HCT116 (cell line): Measurements from ENCODE around the gene IFRD2. TPM values are rescaled to one million over a fixed set of nuclear protein-coding genes. Genes with fewer than 3 reads are reported as not detected.

Experiments used
- ATAC-seq: fragments of 200-7000 bp; cut with Tn5 transposase; 2 replicates; pipeline ENCODE4 v1.9.1; 2020; ENCODE audit warnings: mild to moderate bottlenecking, moderate library complexity
- BruUV-seq: library from RNA; stranded (reverse); fragments of 400-500 nt; replicated peaks from 2 replicates; lab custom pipeline; 2021; lab: Mats Ljungman, UMichigan
- CTCF ChIA-PET: fragments of 300-600 bp; sonication (Branson Sonifier 250); formaldehyde crosslinking; loops from one replicate; lab custom pipeline; 2021; ENCODE audit warnings: antibody characterized with exemption; lab: Charles Lee
- POLR2A ChIA-PET: fragments of 300-600, 350-600 bp; sonication (Branson Sonifier 250); formaldehyde crosslinking; loops from one replicate; lab custom pipeline; 2021; ENCODE audit warnings: antibody characterized with exemption; lab: Charles Lee
- RAD21 ChIA-PET, 2 experiments: fragments of 300-600 bp; sonication (Branson Sonifier 250); formaldehyde crosslinking; loops; one replicate each; lab custom pipeline; 2023; ENCODE audit warnings: low total read pairs in 2 of 2; ENCODE audit not compliant: uncharacterized antibody in 2 of 2, unreplicated experiment in 2 of 2, low non-redundant PET in 1 of 2; lab: Charles Lee
- DNase-seq: peaks from one replicate; pipeline ENCODE4 v3.0.0-alpha.2; 2010; ENCODE audit warnings: low read depth, low spot score
- H2AFZ ChIP-seq: fragments of 200-600 bp; shearing (Covaris generic), sonication (generic); 2 replicates; pipeline ENCODE4 v1.6.1; 2017; ENCODE audit warnings: low read depth, mixed run types, mixed read lengths, antibody characterized with exemption, low read length; ENCODE audit not compliant: poor library complexity, severe bottlenecking
- H3K27ac ChIP-seq: 2 replicates; pipeline ENCODE4 v1.5.1; 2012; ENCODE audit warnings: low read depth, low read length
- H3K27me3 ChIP-seq: fragments of 200-600 bp; sonication (generic); 2 replicates; pipeline ENCODE4 v1.6.1; 2016; ENCODE audit warnings: mixed run types, low read length, mixed read lengths; ENCODE audit not compliant: insufficient read depth
- H3K36me3 ChIP-seq, 2 experiments: fragments of 200-500 bp in 1 of 2; fragments of 200-600 bp in 1 of 2; sonication (Bioruptor generic) in 1 of 2; sonication (generic) in 1 of 2; 2 replicates each; pipeline versions ENCODE4 v1.5.1 to v1.6.1; 2014 to 2016; ENCODE audit warnings: low read length in 2 of 2, inconsistent platforms in 1 of 2, mixed read lengths in 1 of 2, mixed run types in 1 of 2; ENCODE audit not compliant: insufficient read depth in 2 of 2, control insufficient read depth in 1 of 2
- H3K4me1 ChIP-seq, 2 experiments: fragments of 200-600 bp in 1 of 2; sonication (generic) in 1 of 2; 2 replicates each; pipeline versions ENCODE4 v1.5.1 to v1.6.1; 2012 to 2017; ENCODE audit warnings: low read length in 2 of 2, inconsistent platforms in 1 of 2, mild to moderate bottlenecking in 1 of 2, mixed read lengths in 1 of 2, mixed run types in 1 of 2, moderate library complexity in 1 of 2; ENCODE audit not compliant: insufficient read depth in 2 of 2, control insufficient read depth in 1 of 2
- H3K4me2 ChIP-seq: fragments of 200-600 bp; sonication (generic); 2 replicates; pipeline ENCODE4 v1.6.1; 2017; ENCODE audit warnings: mixed run types, low read length, mixed read lengths
- H3K4me3 ChIP-seq, 2 experiments: fragments of 200-600 bp in 1 of 2; sonication (generic) in 1 of 2; replicated peaks in 1 of 2; 2 replicates each; pipeline ENCODE4 v1.5.1; 2011 to 2016; ENCODE audit warnings: low read length in 2 of 2, control low read depth in 1 of 2, low read depth in 1 of 2, mild to moderate bottlenecking in 1 of 2, mixed read lengths in 1 of 2, mixed run types in 1 of 2
- H3K79me2 ChIP-seq: fragments of 200-600 bp; sonication (generic); 2 replicates; pipeline ENCODE4 v1.6.1; 2017; ENCODE audit warnings: mild to moderate bottlenecking, mixed run types, low read length, moderate library complexity, mixed read lengths; ENCODE audit not compliant: insufficient read depth
- H3K9ac ChIP-seq: fragments of 200-600 bp; sonication (generic); 2 replicates; pipeline ENCODE4 v1.6.1; 2016; ENCODE audit warnings: low read length, mixed read lengths
- H3K9me2 ChIP-seq: fragments of 200-600 bp; sonication (generic), shearing (Covaris generic); 2 replicates; pipeline ENCODE4 v1.6.1; 2017; ENCODE audit warnings: mixed run types, mild to moderate bottlenecking, moderate library complexity; ENCODE audit not compliant: insufficient read depth
- H3K9me3 ChIP-seq, 2 experiments: fragments of 200-500 bp in 1 of 2; fragments of 200-600 bp in 1 of 2; sonication (Bioruptor generic) in 1 of 2; sonication (generic) in 1 of 2; 2 replicates each; pipeline ENCODE4 v1.6.1; 2014 to 2017; ENCODE audit warnings: low read length in 2 of 2, mixed read lengths in 2 of 2, inconsistent platforms in 1 of 2, low read depth in 1 of 2, mild to moderate bottlenecking in 1 of 2, mixed run types in 1 of 2, moderate library complexity in 1 of 2; ENCODE audit not compliant: control insufficient read depth in 1 of 2, insufficient read depth in 1 of 2
- H4K20me1 ChIP-seq: fragments of 200-600 bp; sonication (generic), shearing (Covaris generic); 2 replicates; pipeline ENCODE4 v1.6.1; 2017; ENCODE audit warnings: mixed run types, mild to moderate bottlenecking, moderate library complexity; ENCODE audit not compliant: insufficient read depth
- ATF3 ChIP-seq: IDR thresholded peaks from 2 replicates; pipeline ENCODE4 v1.6.1; 2012
- CTCF ChIP-seq, 3 experiments: fragments of 200-600 bp in 1 of 3; sonication (generic) in 1 of 3; IDR thresholded peaks in 2 of 3; conservative IDR thresholded peaks in 1 of 3; 2 replicates each; pipeline ENCODE4 v1.5.1; 2012 to 2017; ENCODE audit warnings: low read depth in 2 of 3, low read length in 2 of 3, antibody characterized with exemption in 1 of 3, borderline replicate concordance in 1 of 3, control low read depth in 1 of 3, mild to moderate bottlenecking in 1 of 3, mixed read lengths in 1 of 3, mixed run types in 1 of 3, moderate library complexity in 1 of 3; ENCODE audit not compliant: insufficient read depth in 1 of 3
- EGR1 ChIP-seq: IDR thresholded peaks from 2 replicates; pipeline ENCODE4 v1.6.1; 2012; ENCODE audit warnings: low read depth
- EZH2phosphoT487 ChIP-seq: fragments of 200-600 bp; IDR thresholded peaks from 2 replicates; pipeline ENCODE4 v1.6.1; 2018; ENCODE audit warnings: antibody characterized with exemption, borderline replicate concordance
- FOSL1 ChIP-seq: IDR thresholded peaks from 2 replicates; pipeline ENCODE4 v1.6.1; 2012; ENCODE audit warnings: low read depth
- JUND ChIP-seq: IDR thresholded peaks from 2 replicates; pipeline ENCODE4 v1.6.1; 2012
- MAX ChIP-seq: IDR thresholded peaks from 2 replicates; pipeline ENCODE4 v1.6.1; 2012
- POLR2A ChIP-seq: IDR thresholded peaks from 2 replicates; pipeline ENCODE4 v1.7.0; 2011; ENCODE audit warnings: borderline replicate concordance; ENCODE audit not compliant: insufficient read depth, insufficient read length; ENCODE audit errors: extremely low read depth
- POLR2AphosphoS5 ChIP-seq: IDR thresholded peaks from 2 replicates; pipeline ENCODE4 v1.6.1; 2011; ENCODE audit warnings: mild to moderate bottlenecking, low read depth, low read length, moderate library complexity
- RAD21 ChIP-seq: IDR thresholded peaks from 2 replicates; pipeline ENCODE4 v1.6.1; 2012; ENCODE audit warnings: low read depth, mild to moderate bottlenecking
- TCF7L2 ChIP-seq: IDR thresholded peaks from 2 replicates; pipeline ENCODE4 v1.7.0; 2011; ENCODE audit warnings: borderline replicate concordance, inconsistent platforms; ENCODE audit not compliant: insufficient read depth, insufficient read length; ENCODE audit errors: extremely low read depth
- ZNF274 ChIP-seq: fragments of 200-500 bp; sonication (Bioruptor generic); IDR thresholded peaks from 2 replicates; pipeline ENCODE4 v1.6.1; 2014; ENCODE audit warnings: mild to moderate bottlenecking, low read depth, low read length, inconsistent platforms
- intact Hi-C: fragments of 100-400 bp; cut with micrococcal nuclease; formaldehyde crosslinking; loops from 2 replicates; pipeline ENCODE4 v1.10.0; 2022
- total RNA-seq: library from RNA; stranded (reverse); gene quantifications from one replicate; pipeline ENCODE4 v1.2.1, GENCODE V29; 2021; ENCODE audit not compliant: unreplicated experiment

The IFRD2 gene
- total RNA-seq, 1 experiment from 2014 or later, result 146 TPM

GRCh38 chr3:50273689-50274065, 18.6 kb downstream of the IFRD2 start:
- no peak for ATAC-seq
- Histone ChIP-seq H3K4me1 (peaks cover 45 to 57% of the 10 kb centered on the region in 2 experiments), H2AFZ (no peak overlapping the region), H3K36me3 (no peaks in the 10 kb centered on the region), H3K79me2 (no peaks in the 10 kb centered on the region), H3K4me2 (peak overlapping the region; percentile 96), H3K9ac (peak overlapping the region; percentile 56), H3K9me3 (no peaks in the 10 kb centered on the region), H3K9me2 (no peaks in the 10 kb centered on the region), H3K27me3 (no peaks in the 10 kb centered on the region), H3K27ac (no peak overlapping the region), H3K4me3 (peak overlapping the region; percentile 43 to 57), H4K20me1 (no peaks in the 10 kb centered on the region)
- ChIA-PET CTCF (interaction anchor here (1.8 to 2.4 kb wide), 2 partner anchors 13 to 79 kb away, joined by 8 to 9 read pairs; no protein-coding TSS in a partner anchor), RAD21 (no interaction called here), POLR2A (no interaction called here)
- no peak for DNase-seq
- BruUV-seq, result no TSS peak
- TF ChIP-seq TCF7L2 (no peak), POLR2A (no peak), ZNF274 (no peak), JUND (no peak), POLR2AphosphoS5 (no peak), EZH2phosphoT487 (no peak), CTCF (IDR thresholded peaks at IDR 0.05 in 2 of 3, conservative IDR thresholded peaks at IDR 0.05 in 1 of 3; ENCODE audit: borderline replicate concordance in 1 of 3, insufficient read depth in 1 of 3, low read depth in 2 of 3, low read length in 2 of 3) (no peak), FOSL1 (no peak), MAX (no peak), EGR1 (no peak), RAD21 (no peak), ATF3 (no peak)
- intact Hi-C loops, result loop anchor here (1.0 to 5.0 kb wide), 4 partner anchors 46 to 151 kb away; no protein-coding TSS in a partner anchor
